ENCODE results near the gene TGDS. TPM values are rescaled to one million over a fixed set of nuclear protein-coding genes. Genes with fewer than 3 reads are reported as not detected.
"Not testable (repeated sequence)": the region's sequence is repeated elsewhere in the genome, so short reads cannot be mapped to it uniquely, and the experiment has no call there.

The TGDS gene
- 6.3 and 9.5 TPM in 2 replicates for total RNA-seq

GRCh38 chr13:94595950-94596574 lies at the start of gene TGDS:
Gene TGDS (minus strand): TSS chr13:94596152. CDS start chr13:94596136, 16 bp downstream.
- DNase-seq (ENCODE audit: low read depth in 2 of 2) = peak; percentile 91 to 92

- peak; percentile 69 to 85 for DNase-seq (ENCODE audit: low read depth in 2 of 2)
These were observed 45.5 kb upstream of the TGDS start for GRCh38 chr13:94641409-94641941.

- no peak for DNase-seq (ENCODE audit: low read depth in 2 of 2)
These were observed 44.8 kb upstream of the TGDS start for GRCh38 chr13:94640721-94641120.

- not testable (repeated sequence) for DNase-seq (ENCODE audit: low read depth in 2 of 2)
These were observed 41.7 kb upstream of the TGDS start for GRCh38 chr13:94637677-94638076.

GRCh38 chr13:94636942-94637578 lies 41.1 kb upstream of the TGDS start:
- DNase-seq (ENCODE audit: low read depth in 2 of 2) = no peak

GRCh38 chr13:94636096-94636495 lies 40.1 kb upstream of the TGDS start:
- not testable (repeated sequence) for DNase-seq (ENCODE audit: low read depth in 2 of 2)

- no peak for DNase-seq (ENCODE audit: low read depth in 2 of 2)
These were observed 36.5 kb upstream of the TGDS start for GRCh38 chr13:94632226-94632980.

GRCh38 chr13:94630858-94631257 lies 34.9 kb upstream of the TGDS start:
- no peak for DNase-seq (ENCODE audit: low read depth in 2 of 2)

- DNase-seq (ENCODE audit: low read depth in 2 of 2) = no peak
These were observed 27.4 kb upstream of the TGDS start for GRCh38 chr13:94623316-94623715.

- no peak for DNase-seq (ENCODE audit: low read depth in 2 of 2)
These were observed 26.4 kb upstream of the TGDS start for GRCh38 chr13:94622344-94622743.

GRCh38 chr13:94620286-94620896 lies 24.4 kb upstream of the TGDS start:
- peak; percentile 54 to 58 for DNase-seq (ENCODE audit: low read depth in 2 of 2)

- peak; percentile 36 to 60 for DNase-seq (ENCODE audit: low read depth in 2 of 2)
These were observed 21.5 kb upstream of the TGDS start for GRCh38 chr13:94617389-94618000.

GRCh38 chr13:94613051-94613450 lies 17.1 kb upstream of the TGDS start:
- no peak for DNase-seq (ENCODE audit: low read depth in 2 of 2)

- DNase-seq (ENCODE audit: low read depth in 2 of 2) = no peak
These were observed 16.1 kb upstream of the TGDS start for GRCh38 chr13:94612050-94612449.

- DNase-seq (ENCODE audit: low read depth in 2 of 2) = no peak
These were observed 14.5 kb upstream of the TGDS start for GRCh38 chr13:94610475-94610874.

GRCh38 chr13:94609196-94609595 lies 13.2 kb upstream of the TGDS start:
- no peak for DNase-seq (ENCODE audit: low read depth in 2 of 2)

GRCh38 chr13:94608586-94608985 lies 12.6 kb upstream of the TGDS start:
- no peak for DNase-seq (ENCODE audit: low read depth in 2 of 2)

- no peak for DNase-seq (ENCODE audit: low read depth in 2 of 2)
These were observed 12.0 kb upstream of the TGDS start for GRCh38 chr13:94607939-94608338.

- no peak for DNase-seq (ENCODE audit: low read depth in 2 of 2)
These were observed 11.1 kb upstream of the TGDS start for GRCh38 chr13:94607056-94607455.

GRCh38 chr13:94602467-94602866 lies 6.5 kb upstream of the TGDS start:
- no peak for DNase-seq (ENCODE audit: low read depth in 2 of 2)

All from lung microvascular endothelial cell (primary cell).